SKM-1 treated with dmso at 0.1 percent for 144 hours (cell line): ENCODE results near the gene CTNNBL1.

Experiments
- DNase-seq: peaks from one replicate; lab custom pipeline; 2025; ENCODE audit not compliant: unreplicated experiment; lab: John Stamatoyannopoulos, UW

CTNNBL1 gene

GRCh38 chr20:37875460-37876175, 181.8 kb downstream of the CTNNBL1 start:
- DNase-seq: no peak

GRCh38 chr20:37876863-37877262, 183.0 kb downstream of the CTNNBL1 start:
- no peak for DNase-seq

- DNase-seq: no peak
Observed at GRCh38 chr20:37877832-37878772, 184.3 kb downstream of the CTNNBL1 start.

- no peak for DNase-seq
Observed at GRCh38 chr20:37878835-37879599, 185.2 kb downstream of the CTNNBL1 start.

GRCh38 chr20:37879843-37880242, 186.0 kb downstream of the CTNNBL1 start:
- no peak for DNase-seq

GRCh38 chr20:37880726-37881591, 187.1 kb downstream of the CTNNBL1 start:
- DNase-seq: no peak

- DNase-seq: no peak
Observed at GRCh38 chr20:37881601-37882343, 187.9 kb downstream of the CTNNBL1 start.

GRCh38 chr20:37882961-37883712, 189.3 kb downstream of the CTNNBL1 start:
- DNase-seq: no peak

- no peak for DNase-seq
Observed at GRCh38 chr20:37885042-37885441, 191.2 kb downstream of the CTNNBL1 start.

- no peak for DNase-seq
Observed at GRCh38 chr20:37885593-37886503, 192.0 kb downstream of the CTNNBL1 start.

GRCh38 chr20:37886851-37887297, 193.0 kb downstream of the CTNNBL1 start:
- no peak for DNase-seq

GRCh38 chr20:37888641-37889040, 194.8 kb downstream of the CTNNBL1 start:
- no peak for DNase-seq

- DNase-seq: no peak
Observed at GRCh38 chr20:37890108-37890507, 196.3 kb downstream of the CTNNBL1 start.

GRCh38 chr20:37890643-37891042, 196.8 kb downstream of the CTNNBL1 start:
- DNase-seq: no peak

- DNase-seq: no peak
Observed at GRCh38 chr20:37892001-37892400, 198.2 kb downstream of the CTNNBL1 start.

GRCh38 chr20:37893566-37894241, 199.9 kb downstream of the CTNNBL1 start:
- DNase-seq: no peak

GRCh38 chr20:37894454-37894853, 200.6 kb downstream of the CTNNBL1 start:
- no peak for DNase-seq
